Measurements from ENCODE around the gene GAREM2.

- no peak for TF ChIP-seq CTCF (IDR thresholded peaks at IDR 0.05)
- TF ChIP-seq POLR2A (IDR thresholded peaks at IDR 0.05) = no peak
These were observed 56.7 kb downstream of the GAREM2 start for GRCh38 chr2:26229595-26229994.

All from adrenal gland (tissue), 5 donors.